NCI-H1105 (cell line): Measurements from ENCODE around the gene MYO7A.

Source experiments
- DNase-seq: peaks from one replicate; lab custom pipeline; 2025; lab: John Stamatoyannopoulos, UW

Gene MYO7A

DNA sequence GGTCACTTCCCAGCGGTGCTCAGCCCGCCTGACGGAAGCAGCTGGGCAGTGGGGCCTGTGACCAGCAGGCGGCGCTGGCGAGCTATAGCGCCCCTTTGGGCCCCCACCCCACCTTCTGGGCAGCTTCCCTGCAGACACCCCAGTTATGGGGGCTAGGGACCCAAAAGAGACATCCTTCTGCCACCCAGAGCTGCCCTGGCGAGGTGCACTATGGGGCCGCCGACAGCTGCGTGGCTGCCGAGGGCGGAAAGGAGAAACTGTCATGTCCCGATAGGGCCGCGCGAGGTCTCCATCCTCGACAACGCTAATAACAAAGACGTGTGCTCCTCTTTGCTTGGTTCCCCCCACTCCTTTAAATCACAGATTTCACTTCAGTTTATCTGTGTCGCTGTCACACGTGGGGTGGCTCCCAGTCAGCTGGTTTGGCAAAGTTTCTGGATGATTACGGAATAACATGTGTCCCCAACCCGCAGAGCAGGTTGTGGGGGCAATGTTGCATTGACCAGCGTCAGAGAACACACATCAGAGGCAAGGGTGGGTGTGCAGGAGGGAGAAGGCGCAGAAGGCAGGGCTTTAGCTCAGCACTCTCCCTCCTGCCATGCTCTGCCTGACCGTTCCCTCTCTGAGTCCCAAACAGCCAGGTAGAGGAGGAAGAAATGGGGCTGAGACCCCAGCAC lies 673 bp upstream of the MYO7A start:
- DNase-seq = peak; percentile 51

DNA sequence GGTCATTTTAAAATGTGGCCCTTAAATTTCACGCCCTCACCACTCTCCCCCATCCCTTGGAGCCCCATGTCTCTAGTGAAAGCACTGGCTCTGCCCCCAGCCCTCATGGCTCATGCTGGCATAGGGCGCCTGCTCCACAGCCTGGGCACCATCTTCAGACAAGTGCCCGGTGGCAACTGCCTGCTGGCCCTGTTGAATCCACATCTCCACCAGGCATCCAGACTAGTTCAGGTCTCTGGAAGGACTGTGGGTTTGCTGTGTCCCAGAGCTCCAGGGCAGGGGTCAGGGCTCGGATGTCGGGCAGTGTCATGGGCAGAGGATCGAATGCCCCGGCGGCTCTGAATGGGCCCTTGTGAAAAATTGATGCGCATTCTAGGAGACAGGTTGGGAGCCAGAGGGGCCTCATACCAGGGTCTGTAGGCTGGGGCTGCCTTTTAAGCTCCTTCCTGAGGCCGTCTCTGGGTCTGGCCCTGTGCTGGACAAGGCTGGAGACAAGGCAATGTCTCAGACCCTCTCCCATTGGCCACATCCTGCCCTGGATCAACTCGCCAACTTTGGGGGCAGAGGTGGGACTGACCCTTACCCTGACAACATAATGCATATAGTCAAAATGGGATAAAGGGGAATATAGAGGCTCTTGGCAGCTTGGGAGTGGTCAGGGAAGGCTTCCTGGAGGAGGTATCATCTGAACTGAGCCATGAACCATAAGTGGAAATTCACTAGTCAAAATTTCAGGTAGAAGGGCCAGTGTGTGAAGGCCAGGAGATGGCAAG lies 1.2 kb downstream of the MYO7A start:
- DNase-seq = no peak

DNA sequence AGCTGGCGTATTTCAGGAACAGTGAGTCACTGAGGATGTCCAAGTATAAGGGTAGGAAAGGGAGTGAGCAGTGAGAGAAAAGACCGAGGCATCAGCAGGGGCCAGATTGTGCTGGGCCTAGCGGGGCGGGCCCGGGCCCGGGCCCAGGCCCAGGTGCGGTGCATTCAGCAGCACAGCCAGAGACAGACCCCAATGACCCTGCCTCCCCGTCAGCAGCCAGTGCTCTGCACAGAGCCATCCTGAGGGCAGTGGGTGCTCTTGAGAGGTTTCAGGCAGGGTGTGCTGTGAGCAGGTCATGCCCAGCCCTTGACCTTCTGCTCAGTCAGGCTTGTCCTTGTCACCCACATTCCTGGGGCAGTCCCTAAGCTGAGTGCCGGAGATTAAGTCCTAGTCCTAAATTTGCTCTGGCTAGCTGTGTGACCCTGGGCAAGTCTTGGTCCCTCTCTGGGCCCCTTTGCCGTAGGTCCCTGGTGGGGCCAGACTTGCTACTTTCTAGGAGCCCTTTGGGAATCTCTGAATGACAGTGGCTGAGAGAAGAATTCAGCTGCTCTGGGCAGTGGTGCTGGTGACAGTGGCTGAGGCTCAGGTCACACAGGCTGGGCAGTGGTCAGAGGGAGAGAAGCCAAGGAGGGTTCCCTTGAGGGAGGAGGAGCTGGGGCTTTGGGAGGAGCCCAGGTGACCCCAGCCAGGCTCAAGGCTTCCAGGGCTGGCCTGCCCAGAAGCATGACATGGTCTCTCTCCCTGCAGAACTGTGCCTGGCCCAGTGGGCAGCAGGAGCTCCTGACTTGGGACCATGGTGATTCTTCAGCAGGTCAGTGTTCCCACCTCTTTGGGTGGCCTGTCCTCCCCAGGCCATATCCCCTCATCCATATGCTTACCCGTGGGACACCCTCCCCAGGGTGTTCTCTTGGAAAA lies 2.1 kb downstream of the MYO7A start:
- no peak for DNase-seq

DNA sequence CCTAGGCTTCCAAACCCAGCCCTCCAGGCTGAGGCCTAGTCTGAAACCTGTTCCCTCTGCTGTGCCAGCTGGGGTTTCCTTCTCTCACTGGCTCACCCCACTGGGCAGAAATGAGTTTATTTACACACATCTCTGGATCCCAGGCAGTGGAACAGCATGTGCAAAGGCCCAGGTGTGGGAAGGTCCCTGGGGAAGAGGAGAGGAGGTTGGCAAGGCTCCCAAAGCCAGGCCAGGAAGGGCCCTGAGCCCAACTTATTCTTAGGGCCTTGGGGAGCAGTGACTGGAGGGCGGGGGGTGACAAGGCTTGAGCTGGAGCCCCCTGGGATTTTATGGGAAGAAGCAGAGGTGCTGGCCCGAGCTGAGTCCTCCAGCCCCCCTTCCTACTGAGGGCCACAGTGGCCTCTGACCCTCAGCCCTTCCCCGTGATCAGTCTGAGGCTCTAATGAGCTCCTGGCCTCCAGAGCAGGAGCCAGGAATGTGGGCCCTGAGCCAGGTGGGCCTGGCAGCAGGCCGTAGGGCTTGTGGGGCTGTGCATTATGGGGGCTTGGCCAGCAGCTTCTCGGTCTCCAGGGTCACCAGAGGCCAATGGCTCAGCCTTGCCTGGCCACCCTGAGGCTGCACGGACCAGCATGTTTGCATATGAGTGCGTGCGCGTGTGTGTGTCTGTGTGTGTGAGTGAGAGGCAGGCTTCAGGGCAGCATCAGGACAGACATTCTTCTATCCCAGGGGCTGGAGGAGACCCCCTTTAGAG lies 2.9 kb downstream of the MYO7A start:
- no peak for DNase-seq

DNA sequence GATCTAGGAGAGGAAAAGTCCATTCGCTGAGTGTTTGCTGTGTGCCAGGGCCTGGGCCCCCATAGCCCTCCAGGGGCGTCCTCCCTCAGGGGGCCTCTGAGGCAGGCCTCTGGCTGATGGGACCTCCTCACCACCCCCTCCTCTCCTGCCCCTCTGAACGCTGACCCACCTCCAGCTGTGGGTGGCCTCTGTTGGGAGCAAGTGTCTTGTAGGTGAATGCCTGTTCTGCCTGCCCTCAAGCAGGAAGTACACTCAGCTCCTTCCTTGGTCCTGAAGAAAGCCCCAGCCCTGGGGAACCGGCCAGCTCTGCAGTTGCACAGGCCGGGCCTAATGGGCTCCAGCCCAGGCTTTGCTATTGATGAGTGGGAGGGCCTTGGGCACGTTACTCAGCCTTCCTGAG lies 3.5 kb downstream of the MYO7A start:
- no peak for DNase-seq

DNA sequence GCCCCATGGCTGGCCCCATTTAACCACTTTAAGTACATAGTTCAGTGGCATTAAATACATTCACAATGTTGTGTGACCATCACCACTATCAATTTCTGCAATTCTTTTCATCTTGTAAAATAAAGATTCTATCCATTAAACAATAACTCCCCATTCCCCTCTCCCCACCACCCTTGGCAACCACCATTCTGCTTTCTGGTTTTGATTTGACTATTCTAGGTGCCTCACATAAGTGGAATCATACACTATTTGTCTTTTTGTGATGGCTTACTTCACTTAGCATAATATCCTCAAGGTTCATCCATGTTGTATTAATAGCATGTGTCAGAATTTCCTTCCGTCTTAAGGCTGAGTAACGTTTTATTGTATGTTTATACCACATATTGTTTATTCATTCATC lies 7.0 kb downstream of the MYO7A start:
- DNase-seq = no peak

DNA sequence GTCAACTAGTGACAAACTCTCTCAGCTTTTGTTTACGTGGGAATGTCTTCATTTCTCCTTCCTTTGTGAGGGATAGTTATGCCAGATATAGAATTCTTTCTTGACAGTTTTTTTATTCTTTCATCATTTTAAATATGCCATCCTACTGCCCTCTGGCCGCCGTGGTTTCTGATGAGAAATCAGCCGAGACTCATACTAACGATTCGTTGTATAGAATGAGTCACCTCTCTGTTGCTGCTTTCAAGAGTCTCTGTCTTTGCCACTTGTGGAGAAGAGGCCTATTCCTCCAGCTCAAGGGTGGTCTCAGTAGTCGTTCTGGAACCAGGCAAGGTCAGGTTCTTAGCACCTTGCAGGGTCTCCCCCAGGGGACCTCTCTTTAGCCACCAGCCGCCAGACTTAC lies 8.0 kb downstream of the MYO7A start:
- DNase-seq = no peak

DNA sequence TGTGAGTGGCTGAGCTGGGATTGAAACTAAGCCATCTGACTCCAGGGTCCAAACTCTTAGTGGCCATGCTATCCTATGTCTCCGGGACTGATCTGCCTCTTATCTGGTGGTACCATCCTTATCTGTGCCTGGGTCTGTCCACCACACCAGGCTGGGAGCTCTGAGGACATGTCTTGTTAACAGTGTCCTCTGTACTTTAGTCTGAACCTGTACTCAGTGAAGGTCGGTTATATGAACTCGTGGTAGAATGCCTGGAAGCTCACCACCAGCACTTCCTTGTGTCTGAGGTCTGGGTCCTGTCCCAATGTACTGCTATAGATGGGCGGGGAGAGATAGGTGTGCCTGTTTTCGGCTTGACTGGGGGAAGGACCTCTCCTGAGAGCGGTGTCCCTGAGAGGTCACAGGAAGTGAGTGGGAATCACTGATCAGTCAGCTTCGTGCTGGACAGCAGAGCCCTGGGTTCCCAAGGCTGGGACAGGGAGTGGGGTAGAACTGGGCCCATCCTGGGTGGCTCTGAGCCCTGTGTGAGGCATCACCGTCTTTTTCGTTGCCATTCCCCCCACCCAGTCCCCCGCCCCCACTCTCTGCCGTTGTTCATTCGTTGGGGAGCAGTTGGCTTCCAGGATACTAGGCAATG lies 8.9 kb downstream of the MYO7A start:
- no peak for DNase-seq

DNA sequence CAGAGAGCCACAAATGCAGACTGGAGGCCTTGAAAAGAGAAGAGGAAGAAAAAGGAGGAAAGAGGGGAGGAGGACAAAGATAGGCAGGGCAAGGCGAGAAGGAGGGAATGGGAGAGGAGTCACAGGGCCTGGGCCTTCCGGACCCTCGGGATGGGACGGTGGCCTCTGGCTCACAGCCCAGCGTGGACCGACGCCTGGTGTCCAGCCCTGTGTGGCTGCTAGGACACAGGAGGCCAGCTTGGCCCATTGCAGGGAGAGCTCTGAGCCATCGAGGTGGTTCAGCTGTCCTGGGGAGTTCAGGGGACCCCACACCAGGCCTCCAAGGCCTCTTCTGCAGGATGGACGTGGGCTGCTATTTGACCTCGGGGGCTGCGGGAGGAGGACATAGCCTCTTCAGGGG lies 9.4 kb downstream of the MYO7A start:
- no peak for DNase-seq

DNA sequence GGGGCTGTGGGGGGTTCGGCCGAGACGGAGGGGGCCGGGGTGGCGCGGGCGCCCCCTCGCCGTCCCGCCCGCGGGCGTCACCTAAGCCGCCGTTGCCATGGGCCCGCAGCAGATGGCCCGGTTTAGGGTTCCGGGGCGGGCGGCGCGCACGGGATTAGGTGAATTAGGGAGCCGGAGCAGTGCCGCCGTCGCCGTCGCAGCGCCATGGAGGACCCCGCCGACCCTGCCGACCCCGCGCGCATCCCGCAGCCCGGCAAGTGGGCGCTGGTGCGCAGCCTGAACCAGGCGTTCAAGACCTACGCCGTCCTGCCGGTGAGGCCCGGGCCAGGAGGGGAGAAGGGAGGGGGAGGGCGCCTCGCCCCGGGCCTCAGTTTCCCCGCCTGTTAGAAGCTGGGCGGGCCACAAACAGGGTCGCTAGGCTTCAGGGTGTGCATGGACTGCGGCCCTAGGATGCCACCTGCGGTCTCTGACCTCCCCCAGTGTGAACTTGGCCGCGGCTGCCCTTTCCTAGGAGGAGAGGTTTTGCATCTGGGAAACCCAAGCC lies 10.1 kb downstream of the MYO7A start:
- DNase-seq = no peak

DNA sequence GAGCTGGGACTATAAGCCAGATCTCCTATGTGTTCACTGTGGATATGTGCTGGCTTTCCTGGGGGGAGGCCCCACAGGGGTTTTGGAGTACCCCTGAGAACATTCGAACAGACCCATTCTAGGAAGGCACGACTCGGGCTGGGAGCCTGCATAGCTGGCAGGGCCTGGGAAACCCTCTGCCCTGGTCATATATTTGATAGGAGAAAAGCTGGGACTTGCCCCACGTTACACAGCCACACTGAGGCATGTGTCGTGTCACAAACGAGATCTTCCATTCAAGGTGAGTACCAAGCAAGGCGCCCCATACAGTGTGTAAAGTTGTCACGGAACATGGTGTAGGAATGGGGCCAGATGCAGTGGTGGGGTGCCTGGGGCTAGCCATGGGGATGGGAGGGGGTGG lies 11.2 kb downstream of the MYO7A start:
- DNase-seq = no peak

DNA sequence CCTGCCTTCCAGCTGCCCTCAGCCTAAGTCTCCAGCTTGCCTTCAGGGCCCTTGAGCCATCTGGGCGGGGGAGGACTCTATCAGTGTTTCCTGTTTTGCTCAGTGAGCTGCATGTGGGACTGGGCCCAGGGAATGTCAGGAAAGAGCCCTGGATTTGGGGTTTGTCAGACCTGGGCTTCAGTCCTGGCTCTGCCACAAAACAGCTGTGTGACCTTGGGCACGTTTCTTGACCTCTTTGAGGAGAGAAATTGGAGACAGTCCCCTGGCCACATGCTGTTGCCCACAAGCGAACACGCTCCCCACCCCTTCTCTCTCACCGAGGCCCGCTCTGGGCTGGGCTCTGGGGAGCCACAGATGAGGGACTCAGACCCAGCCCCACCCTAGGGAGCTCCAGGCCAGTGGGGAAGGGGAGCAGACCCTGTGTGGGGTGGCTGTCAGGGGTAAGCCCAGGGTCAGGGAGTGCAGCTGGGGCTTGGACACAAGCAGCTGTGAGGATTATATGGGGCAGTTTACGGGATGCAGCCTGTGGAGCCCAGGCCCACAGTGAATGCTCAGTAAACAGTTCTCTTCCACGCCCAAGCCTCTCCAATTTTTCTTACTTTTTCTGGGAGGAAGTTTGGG lies 12.3 kb downstream of the MYO7A start:
- DNase-seq = no peak

DNA sequence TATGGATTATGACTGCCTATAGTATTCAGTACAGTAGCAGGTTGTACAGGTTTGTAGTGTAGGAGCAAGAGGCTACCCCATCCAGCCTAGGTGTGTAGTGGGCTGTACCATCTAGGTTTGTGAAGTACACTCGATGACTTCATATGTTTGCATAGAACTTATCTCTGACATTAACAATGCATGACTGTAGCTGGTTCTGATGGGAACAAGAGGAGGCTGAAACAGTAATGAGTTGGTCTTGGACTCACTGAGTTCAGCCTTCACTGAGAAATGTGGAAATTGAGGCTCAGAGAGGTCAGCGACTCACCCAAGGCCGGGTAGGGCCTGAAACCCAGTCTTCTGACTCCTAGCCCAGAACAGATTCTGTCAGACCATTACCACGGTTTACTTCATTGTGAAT lies 13.0 kb downstream of the MYO7A start:
- no peak for DNase-seq

DNA sequence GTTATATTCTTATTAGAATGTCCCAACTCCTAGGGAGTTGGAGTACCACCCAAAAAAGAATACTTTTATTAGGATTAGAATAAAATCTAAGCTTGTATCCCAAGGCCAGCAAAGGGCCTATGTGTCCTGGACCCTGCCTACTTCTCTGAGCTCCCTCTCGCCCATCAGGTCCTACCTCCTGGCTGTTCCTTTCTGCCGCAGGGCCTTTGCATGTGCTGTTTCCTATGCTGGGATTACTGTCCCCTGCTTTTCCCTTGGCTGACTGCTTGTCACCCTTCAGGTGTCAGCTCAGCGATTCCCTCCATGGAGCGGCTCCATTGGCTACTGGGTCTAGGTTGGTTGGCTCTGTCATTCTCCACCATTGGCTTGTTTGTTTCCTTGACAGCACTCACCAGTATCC lies 13.4 kb downstream of the MYO7A start:
- DNase-seq = no peak

DNA sequence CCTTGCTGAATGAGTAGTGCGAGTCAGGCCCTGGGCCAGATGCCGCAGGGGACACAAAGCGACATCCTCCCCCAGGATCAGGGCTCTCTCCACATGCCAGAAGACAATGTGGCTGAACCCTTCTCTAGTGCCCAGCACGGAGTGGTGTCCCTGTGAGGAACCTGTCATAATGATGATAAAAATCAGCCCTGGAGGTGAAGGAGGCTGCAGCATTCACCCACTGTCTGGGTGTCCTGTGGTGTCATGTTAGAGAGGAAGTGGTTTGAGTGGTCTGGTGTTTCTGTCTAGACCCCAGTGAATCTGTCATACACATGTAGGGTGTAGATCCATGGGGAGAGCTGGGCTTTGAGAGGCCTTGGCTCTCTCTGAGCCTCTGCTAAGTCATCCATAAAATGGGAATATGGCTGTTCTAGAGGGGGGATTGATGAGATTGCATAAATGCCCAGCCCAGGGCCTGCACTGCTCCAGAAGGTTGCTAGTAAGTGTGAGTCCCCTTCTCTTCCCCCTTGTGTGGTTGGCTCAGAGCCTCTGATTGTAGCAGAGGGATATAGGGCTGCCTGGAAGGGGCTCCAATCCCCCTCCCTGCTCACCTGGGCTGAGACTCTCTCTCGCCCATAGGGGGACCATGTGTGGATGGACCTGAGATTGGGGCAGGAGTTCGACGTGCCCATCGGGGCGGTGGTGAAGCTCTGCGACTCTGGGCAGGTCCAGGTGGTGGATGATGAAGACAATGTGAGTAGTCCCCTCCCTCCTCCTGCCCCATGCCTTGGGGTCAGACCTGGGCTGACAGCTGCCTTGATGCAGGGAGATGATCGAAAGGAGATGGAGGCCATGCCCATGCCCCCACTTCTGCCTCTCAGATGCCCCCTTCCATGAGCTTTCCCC lies 14.3 kb downstream of the MYO7A start:
- DNase-seq = no peak

DNA sequence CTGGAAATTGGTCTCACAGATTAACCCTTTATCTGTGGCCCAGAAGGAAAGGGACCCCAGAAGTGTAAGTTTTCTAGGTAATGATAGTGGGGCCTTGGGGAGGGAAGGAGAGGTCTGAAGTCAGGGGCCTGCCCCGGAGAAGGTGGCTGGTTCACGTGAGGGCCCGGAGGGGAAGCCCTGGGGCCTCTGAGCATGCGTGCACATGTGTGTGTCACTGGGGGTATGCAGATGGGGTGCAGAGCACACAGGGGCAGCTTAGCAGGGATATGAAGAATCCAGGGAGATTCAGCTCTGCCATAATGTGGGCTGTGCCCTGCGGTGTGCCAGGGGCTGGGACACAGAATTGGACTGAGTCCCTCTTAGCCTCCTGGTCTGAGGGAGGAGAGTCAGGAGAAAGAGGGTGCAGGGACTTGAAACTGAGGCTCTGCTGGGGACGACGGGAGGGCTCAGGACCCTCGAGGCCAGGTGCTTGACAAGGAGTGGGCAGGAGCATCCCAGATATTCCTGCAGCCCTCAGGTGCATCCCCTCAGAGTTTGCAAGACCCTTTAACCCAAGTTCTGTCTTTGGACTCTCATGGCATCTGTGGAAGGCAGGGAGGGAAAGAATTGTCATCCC lies 15.5 kb downstream of the MYO7A start:
- no peak for DNase-seq

DNA sequence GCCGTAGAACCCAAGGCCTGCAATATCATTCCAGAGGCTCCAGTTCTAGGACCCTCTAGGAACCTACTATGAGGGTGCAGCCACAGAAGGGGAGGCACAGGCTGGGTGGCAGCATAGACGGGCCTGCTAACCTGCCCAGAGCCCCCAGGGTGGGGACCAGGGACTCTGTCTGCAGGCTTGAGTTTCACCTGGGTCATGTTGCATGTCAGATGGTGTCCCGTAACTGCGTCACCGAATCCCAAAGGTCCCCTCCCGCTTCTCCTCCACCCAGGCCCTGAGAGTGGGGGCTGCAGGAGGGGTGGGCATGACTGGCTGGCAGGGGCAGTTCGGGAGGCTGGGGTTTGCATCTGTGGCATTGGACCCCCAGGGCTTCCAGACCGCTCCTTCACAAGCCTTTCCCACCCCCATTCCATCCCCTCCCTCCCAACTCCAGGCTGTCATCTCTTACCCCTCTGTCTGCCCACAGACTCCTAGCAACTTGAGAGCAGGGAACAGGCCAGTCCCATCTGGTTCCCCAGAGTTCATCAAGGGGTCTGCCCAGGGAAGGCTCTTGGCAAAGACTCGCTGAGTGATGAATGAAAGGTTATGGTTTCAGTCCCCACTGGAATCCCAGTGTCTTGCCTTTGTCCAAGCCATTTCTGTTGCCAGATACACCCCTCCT lies 16.3 kb downstream of the MYO7A start:
- DNase-seq = no peak

DNA sequence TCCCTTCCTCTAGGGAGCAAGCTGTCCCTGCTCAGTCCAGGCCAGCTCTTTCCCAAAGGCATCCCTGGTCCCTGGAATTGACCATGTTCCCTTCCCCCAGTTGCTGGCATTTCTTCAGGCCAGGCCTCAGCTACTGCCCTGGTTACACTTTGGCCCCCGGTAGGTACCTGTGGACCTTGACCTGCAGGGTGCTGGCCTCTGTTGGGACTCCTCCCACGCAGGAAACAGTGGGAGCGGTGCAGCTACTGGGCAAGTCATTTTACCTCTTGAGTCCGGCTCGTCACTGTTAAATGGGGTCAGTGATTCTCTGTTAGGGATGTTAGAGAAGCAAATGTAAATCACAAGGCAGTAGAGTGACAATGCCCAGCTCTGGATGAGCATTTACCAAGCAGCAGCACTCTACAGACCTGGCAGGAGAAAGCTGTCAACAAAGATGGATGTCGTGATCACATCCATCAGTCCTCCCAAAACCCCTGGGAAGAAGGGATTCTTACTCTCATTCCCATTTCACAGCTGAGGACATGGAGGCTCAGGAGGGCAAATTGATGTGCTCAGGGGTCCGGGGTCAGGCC lies 16.9 kb downstream of the MYO7A start:
- DNase-seq = no peak
